GM19438 (cell line): ENCODE results near the gene FRMD4B.
A peak's percentile ranks its signal among the peaks of the same experiment; 100 is the strongest.
"Not testable (repeated sequence)": the region's sequence is repeated elsewhere in the genome, so short reads cannot be mapped to it uniquely, and the experiment has no call there.

Experiments
- ATAC-seq: cut with Tn5 transposase; IDR thresholded peaks from one replicate; pipeline ENCODE4 v1.9.1; 2021; ENCODE audit warnings: low read depth; ENCODE audit not compliant: unreplicated experiment

The FRMD4B gene

GRCh38 chr3:69292185-69292584 lies 93.7 kb downstream of the FRMD4B start:
- ATAC-seq = no peak

GRCh38 chr3:69290430-69290829 lies 95.5 kb downstream of the FRMD4B start:
- ATAC-seq = no peak

GRCh38 chr3:69290006-69290405 lies 95.9 kb downstream of the FRMD4B start:
- ATAC-seq = no peak

GRCh38 chr3:69288161-69288895 lies 97.6 kb downstream of the FRMD4B start:
- ATAC-seq = peak; percentile 78

GRCh38 chr3:69283913-69284611 lies 101.8 kb downstream of the FRMD4B start:
- no peak for ATAC-seq

- no peak for ATAC-seq
Measured at GRCh38 chr3:69283496-69283895, 102.4 kb downstream of the FRMD4B start.

GRCh38 chr3:69282181-69282580 lies 103.7 kb downstream of the FRMD4B start:
- ATAC-seq = no peak

GRCh38 chr3:69277403-69277802 lies 108.5 kb downstream of the FRMD4B start:
- not testable (repeated sequence) for ATAC-seq

- no peak for ATAC-seq
Measured at GRCh38 chr3:69276884-69277283, 109.0 kb downstream of the FRMD4B start.

- not testable (repeated sequence) for ATAC-seq
Measured at GRCh38 chr3:69276191-69276590, 109.7 kb downstream of the FRMD4B start.

- ATAC-seq = no peak
Measured at GRCh38 chr3:69273896-69274295, 112.0 kb downstream of the FRMD4B start.

- no peak for ATAC-seq
Measured at GRCh38 chr3:69272556-69272955, 113.3 kb downstream of the FRMD4B start.

- no peak for ATAC-seq
Measured at GRCh38 chr3:69271098-69271497, 114.8 kb downstream of the FRMD4B start.

- no peak for ATAC-seq
Measured at GRCh38 chr3:69266585-69266984, 119.3 kb downstream of the FRMD4B start.

GRCh38 chr3:69266071-69266470 lies 119.8 kb downstream of the FRMD4B start:
- not testable (repeated sequence) for ATAC-seq

- ATAC-seq = not testable (repeated sequence)
Measured at GRCh38 chr3:69260843-69261405, 125.0 kb downstream of the FRMD4B start.

GRCh38 chr3:69260216-69260787 lies 125.6 kb downstream of the FRMD4B start:
- no peak for ATAC-seq

GRCh38 chr3:69259125-69259524 lies 126.8 kb downstream of the FRMD4B start:
- ATAC-seq = no peak

GRCh38 chr3:69255928-69256327 lies 130.0 kb downstream of the FRMD4B start:
- ATAC-seq = no peak

GRCh38 chr3:69254351-69254750 lies 131.5 kb downstream of the FRMD4B start:
- ATAC-seq = no peak

GRCh38 chr3:69252631-69253030 lies 133.3 kb downstream of the FRMD4B start:
- ATAC-seq = no peak
